T-cell (primary cell): ENCODE data around the gene VPS13D. TPM values are rescaled to one million over a fixed set of nuclear protein-coding genes. Genes with fewer than 3 reads are reported as not detected.

Source experiments
- ATAC-seq, 4 experiments: fragments of 200-7000 bp in 3 of 4; fragments of 150-1000 bp in 1 of 4; cut with Tn5 transposase; replicated peaks in 1 of 4; 1 replicate in 3 of 4; 2 replicates in 1 of 4; pipeline ENCODE4 v1.10.0; 2021; ENCODE audit warnings: moderate library complexity in 3 of 4, mild to moderate bottlenecking in 2 of 4, moderate number of reproducible peaks in 1 of 4
- CTCF ChIA-PET, 2 donors: fragments of 300-600 bp; sonication (Branson Sonifier 250); formaldehyde crosslinking; loops; one replicate each; lab custom pipeline; 2022; ENCODE audit warnings: antibody characterized with exemption in 2 of 2; lab: Charles Lee
- POLR2A ChIA-PET, 2 donors: fragments of 300-600 bp; sonication (Branson Sonifier 250); formaldehyde crosslinking; loops; one replicate each; lab custom pipeline; 2022; ENCODE audit warnings: antibody characterized with exemption in 2 of 2; lab: Charles Lee
- DNase-seq, 35 experiments: peaks; one replicate each; pipeline versions ENCODE4 v3.0.0 to v3.0.0-alpha.2; 2013 to 2023
- H3K27ac ChIP-seq: one replicate; pipeline ENCODE4 v1.5.1; 2013; ENCODE audit warnings: low read length
- H3K27me3 ChIP-seq, 2 experiments: replicated peaks in 1 of 2; 1 replicate in 1 of 2; 2 replicates in 1 of 2; pipeline versions ENCODE4 v1.6.1 to v1.7.0; 2013; ENCODE audit warnings: low read length in 1 of 2, mixed read lengths in 1 of 2; ENCODE audit not compliant: control insufficient read depth in 2 of 2, insufficient read depth in 2 of 2; ENCODE audit errors: extremely low read depth in 1 of 2
- H3K36me3 ChIP-seq, 2 donors: 1 replicate in 1 of 2; 2 replicates in 1 of 2; pipeline versions ENCODE4 v1.6.1 to v1.7.0; 2013; ENCODE audit warnings: low read length in 1 of 2; ENCODE audit not compliant: control insufficient read depth in 2 of 2, insufficient read depth in 1 of 2; ENCODE audit errors: extremely low read depth in 1 of 2
- H3K4me1 ChIP-seq, 2 experiments: 1 replicate in 1 of 2; 2 replicates in 1 of 2; pipeline versions ENCODE4 v1.6.1 to v1.7.0; 2013; ENCODE audit warnings: low read length in 2 of 2, mixed read lengths in 1 of 2; ENCODE audit not compliant: insufficient read depth in 2 of 2, control insufficient read depth in 1 of 2; ENCODE audit errors: extremely low read depth in 1 of 2
- H3K4me3 ChIP-seq, 2 donors: 1 replicate in 1 of 2; 2 replicates in 1 of 2; pipeline versions ENCODE4 v1.5.1 to v1.7.0; 2013; ENCODE audit warnings: mild to moderate bottlenecking in 2 of 2, low read length in 1 of 2, moderate library complexity in 1 of 2; ENCODE audit not compliant: control insufficient read depth in 1 of 2; ENCODE audit errors: extremely low read depth in 1 of 2
- H3K9me3 ChIP-seq: 2 replicates; pipeline ENCODE4 v1.7.0; 2013
- H3K27ac Mint-ChIP-seq, 2 donors: one replicate each; pipeline ENCODE4 v1.8.0; 2020 to 2021; ENCODE audit warnings: mild to moderate bottlenecking in 2 of 2, mixed read lengths in 2 of 2
- H3K27me3 Mint-ChIP-seq, 2 donors: one replicate each; pipeline ENCODE4 v1.8.0; 2021 to 2022; ENCODE audit warnings: mixed read lengths in 2 of 2
- H3K36me3 Mint-ChIP-seq: one replicate; pipeline ENCODE4 v1.8.0; 2021; ENCODE audit warnings: mixed read lengths
- H3K4me1 Mint-ChIP-seq, 3 donors: one replicate each; pipeline ENCODE4 v1.8.0; 2020 to 2022; ENCODE audit warnings: mixed read lengths in 3 of 3, mild to moderate bottlenecking in 1 of 3
- H3K4me3 Mint-ChIP-seq, 3 donors: one replicate each; pipeline ENCODE4 v1.8.0; 2020 to 2022; ENCODE audit warnings: mild to moderate bottlenecking in 3 of 3, mixed read lengths in 3 of 3, moderate library complexity in 3 of 3
- H3K9me3 Mint-ChIP-seq, 3 donors: one replicate each; pipeline ENCODE4 v1.8.0; 2020 to 2022; ENCODE audit warnings: mixed read lengths in 3 of 3
- WGBS: methylation state at CpG from one replicate; pipeline ENCODE4 v1.1.5; 2013; ENCODE audit warnings: missing lambda C conversion rate; ENCODE audit not compliant: insufficient coverage; 5-methylcytosine and 5-hydroxymethylcytosine counted together
- total RNA-seq, 35 experiments: library from RNA in 6 of 35; stranded (reverse) in 6 of 35; fragments of 120-200 nt in 1 of 35; gene quantifications; one replicate each; pipeline versions ENCODE4 v1.2.1 to v1.2.4 and lab custom pipeline; 2013 to 2026

Gene VPS13D
- total RNA-seq, 5 donors from 2014 or later (not counting 1 experiment from before 2014, with no cell fraction given) = 73.5 to 85.9 (median 75.8) TPM

DNA sequence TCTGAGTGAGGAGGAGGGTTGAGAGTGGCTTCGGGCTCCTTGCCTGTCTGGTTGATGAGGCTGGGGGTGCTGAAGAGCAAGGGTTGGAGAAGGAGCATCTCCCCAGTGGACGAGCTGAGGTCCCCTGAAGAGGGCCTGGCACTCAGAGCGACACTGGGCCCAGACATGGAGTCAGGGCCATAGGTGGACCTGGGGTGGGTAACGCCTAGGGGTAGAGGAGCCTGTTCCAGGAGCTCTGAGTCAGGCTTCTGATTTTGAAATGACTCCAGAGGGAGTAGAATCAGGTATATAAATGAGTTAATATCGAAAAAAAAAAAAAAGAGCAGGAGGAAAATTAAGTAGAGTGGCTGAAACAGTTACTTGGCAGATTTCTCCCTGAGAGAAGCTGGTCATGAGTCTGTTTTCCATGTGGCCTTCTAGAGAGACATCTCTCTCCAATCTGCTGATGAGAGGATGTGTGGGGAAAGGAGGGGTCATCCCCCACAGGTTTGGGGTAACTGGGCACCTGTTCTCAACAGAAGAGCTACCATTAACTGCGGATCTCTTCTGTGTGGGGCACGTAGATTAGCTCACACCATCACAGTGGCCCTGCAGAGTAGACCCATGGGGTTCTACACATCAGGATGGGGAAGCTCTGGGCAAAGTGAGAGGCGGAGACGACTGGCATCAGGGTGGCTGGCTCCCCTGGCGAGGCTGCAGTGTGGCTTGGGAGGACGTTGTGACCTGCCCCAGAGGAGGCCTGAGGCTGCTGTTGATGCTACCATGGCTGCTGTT is 272.7 kb downstream of the VPS13D start:
- Mint-ChIP-seq H3K9me3 (no peaks in the 10 kb centered on the region), H3K4me3 (no peak overlapping the region), H3K36me3 (peaks cover 55% of the 10 kb centered on the region), H3K27me3 (no peaks in the 10 kb centered on the region), H3K4me1 (peaks cover 5 to 21% (median 7%) of the 10 kb centered on the region in 3 donors), H3K27ac (peak overlapping the region; percentile 33 to 55)
- peaks cover 5 to 36% of the 10 kb centered on the region in 2 donors for H3K36me3 ChIP-seq
- no peaks in the 10 kb centered on the region for H3K27me3 ChIP-seq
- WGBS = 93% methylated on average over 10 of the region's 11 CpGs
- H3K4me1 ChIP-seq = peaks cover 3% of the 10 kb centered on the region in 2 experiments
- ChIA-PET CTCF (interaction anchor here in 1 of 2 donors (0.6 kb wide), 1 partner anchor 29 kb away, joined by 5 read pairs; no protein-coding TSS in a partner anchor), POLR2A (interaction anchor here in 1 of 2 donors (0.6 to 0.7 kb wide), 2 partner anchors 73 to 1716 kb away, joined by 4 to 8 read pairs; no protein-coding TSS in a partner anchor)
- no peak for DNase-seq
- H3K27ac ChIP-seq = no peak overlapping the region
- no peak for ATAC-seq
- no peak overlapping the region for H3K4me3 ChIP-seq
- H3K9me3 ChIP-seq = no peaks in the 10 kb centered on the region

DNA sequence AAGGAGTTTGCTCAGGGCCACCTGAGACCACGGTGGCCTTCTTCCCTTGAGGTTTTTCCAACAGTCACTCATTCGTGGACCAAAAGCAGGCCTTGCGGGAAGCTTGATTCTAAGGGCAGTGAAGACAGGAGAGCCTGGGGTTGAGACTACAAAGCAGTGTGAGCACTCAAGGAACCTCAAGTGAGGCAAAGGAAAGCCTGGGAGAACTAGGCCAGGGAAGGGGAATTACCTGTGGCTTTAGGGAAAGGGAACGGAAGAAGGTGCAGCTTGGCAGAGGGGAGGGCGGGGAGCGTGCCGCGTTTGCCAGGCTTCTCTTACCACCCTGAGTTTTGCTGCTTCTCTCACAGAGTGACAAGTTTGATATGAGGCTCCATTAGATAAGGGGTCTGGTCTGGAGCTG is 273.9 kb downstream of the VPS13D start:
- POLR2A ChIA-PET = interaction anchor here in 1 of 2 donors (0.6 kb wide), 1 partner anchor 646 kb away, joined by 3 read pairs; no protein-coding TSS in a partner anchor
- no peak overlapping the region for H3K27ac Mint-ChIP-seq
- Histone ChIP-seq H3K27me3 (no peaks in the 10 kb centered on the region), H3K36me3 (peaks cover 5 to 34% of the 10 kb centered on the region in 2 donors), H3K9me3 (no peaks in the 10 kb centered on the region), H3K27ac (no peak overlapping the region), H3K4me1 (peaks cover 3 to 5% of the 10 kb centered on the region in 2 experiments), H3K4me3 (no peak overlapping the region)
- H3K4me1 Mint-ChIP-seq = peaks cover 6 to 21% (median 7%) of the 10 kb centered on the region in 3 donors
- H3K4me3 Mint-ChIP-seq = no peak overlapping the region
- H3K36me3 Mint-ChIP-seq = peaks cover 49% of the 10 kb centered on the region
- ATAC-seq = no peak
- H3K9me3 Mint-ChIP-seq = no peaks in the 10 kb centered on the region
- CTCF ChIA-PET = no interaction called here
- H3K27me3 Mint-ChIP-seq = no peaks in the 10 kb centered on the region
- no peak for DNase-seq
- 81% methylated on average over 4 of the region's 8 CpGs for WGBS

DNA sequence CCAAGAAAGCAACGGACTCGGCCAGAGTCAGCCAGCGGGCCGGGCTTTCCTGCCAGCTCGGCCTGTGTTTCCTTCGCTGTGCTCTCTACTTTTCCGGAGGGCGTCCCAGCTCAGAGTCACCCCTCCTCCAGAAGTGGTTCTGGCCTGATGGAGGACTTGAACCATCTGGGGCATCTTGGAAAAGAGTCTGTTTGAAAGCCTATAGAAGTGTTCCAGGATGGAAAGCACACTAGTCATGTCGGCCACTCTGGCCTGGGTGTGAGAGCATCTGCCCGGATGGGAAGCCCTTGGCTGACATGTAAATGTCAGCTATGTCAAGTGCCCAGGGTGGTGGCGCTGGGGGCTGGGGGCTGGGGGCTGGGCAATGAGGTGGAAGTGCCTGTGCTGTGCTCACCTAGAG is 274.8 kb downstream of the VPS13D start:
- ATAC-seq (no peak), DNase-seq (no peak)
- no peaks in the 10 kb centered on the region for H3K9me3 Mint-ChIP-seq
- H3K27me3 ChIP-seq = no peaks in the 10 kb centered on the region
- H3K4me1 ChIP-seq = peaks cover 3 to 10% of the 10 kb centered on the region in 2 experiments
- no peaks in the 10 kb centered on the region for H3K27me3 Mint-ChIP-seq
- H3K36me3 Mint-ChIP-seq = peaks cover 44% of the 10 kb centered on the region
- no peak overlapping the region for H3K27ac Mint-ChIP-seq
- H3K9me3 ChIP-seq = no peaks in the 10 kb centered on the region
- no peak overlapping the region for H3K27ac ChIP-seq
- WGBS = 96% methylated on average over 7 of the region's 11 CpGs
- peaks cover 12 to 24% (median 13%) of the 10 kb centered on the region in 3 donors for H3K4me1 Mint-ChIP-seq
- H3K4me3 ChIP-seq = no peak overlapping the region
- ChIA-PET CTCF (no interaction called here), POLR2A (interaction anchor here in 1 of 2 donors (0.7 kb wide), 1 partner anchor 38 kb away, joined by 3 read pairs; no protein-coding TSS in a partner anchor)
- no peak overlapping the region for H3K4me3 Mint-ChIP-seq
- peaks cover 5 to 28% of the 10 kb centered on the region in 2 donors for H3K36me3 ChIP-seq

DNA sequence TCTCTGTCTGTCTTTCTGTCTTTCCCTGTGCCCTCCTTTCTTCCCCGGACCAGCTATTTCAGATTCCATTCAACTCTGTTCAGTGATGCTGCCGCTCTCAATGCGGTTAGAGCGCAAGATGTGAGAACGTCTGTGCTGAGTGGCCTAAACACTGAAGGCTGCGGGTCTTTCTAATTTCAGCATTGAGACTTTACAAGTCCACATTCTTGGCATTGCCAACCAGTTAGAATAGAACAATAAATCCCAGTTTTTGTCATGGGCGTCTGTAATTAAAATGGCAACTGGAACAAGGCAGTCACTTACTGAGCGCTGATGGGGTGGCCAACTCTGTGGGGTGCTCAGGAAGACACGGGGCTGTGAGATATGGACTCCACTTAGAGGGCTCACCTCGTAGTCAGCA is 275.4 kb downstream of the VPS13D start:
- WGBS = 96% methylated on average over 9 of the region's 10 CpGs
- no peak overlapping the region for H3K27ac ChIP-seq
- H3K27me3 ChIP-seq = no peaks in the 10 kb centered on the region
- H3K36me3 Mint-ChIP-seq = peaks cover 43% of the 10 kb centered on the region
- peaks cover 7 to 17% of the 10 kb centered on the region in 2 experiments for H3K4me1 ChIP-seq
- H3K9me3 Mint-ChIP-seq = no peaks in the 10 kb centered on the region
- peaks cover 5 to 27% of the 10 kb centered on the region in 2 donors for H3K36me3 ChIP-seq
- POLR2A ChIA-PET = no interaction called here
- ATAC-seq (no peak), DNase-seq (no peak)
- no peak overlapping the region for H3K4me3 ChIP-seq
- no peak overlapping the region for H3K4me3 Mint-ChIP-seq
- CTCF ChIA-PET = no interaction called here
- peak overlapping the region in 1 of 2 donors; percentile 36 for H3K27ac Mint-ChIP-seq
- no peaks in the 10 kb centered on the region for H3K27me3 Mint-ChIP-seq
- H3K9me3 ChIP-seq = no peaks in the 10 kb centered on the region
- H3K4me1 Mint-ChIP-seq = peaks cover 19 to 30% (median 19%) of the 10 kb centered on the region in 3 donors

DNA sequence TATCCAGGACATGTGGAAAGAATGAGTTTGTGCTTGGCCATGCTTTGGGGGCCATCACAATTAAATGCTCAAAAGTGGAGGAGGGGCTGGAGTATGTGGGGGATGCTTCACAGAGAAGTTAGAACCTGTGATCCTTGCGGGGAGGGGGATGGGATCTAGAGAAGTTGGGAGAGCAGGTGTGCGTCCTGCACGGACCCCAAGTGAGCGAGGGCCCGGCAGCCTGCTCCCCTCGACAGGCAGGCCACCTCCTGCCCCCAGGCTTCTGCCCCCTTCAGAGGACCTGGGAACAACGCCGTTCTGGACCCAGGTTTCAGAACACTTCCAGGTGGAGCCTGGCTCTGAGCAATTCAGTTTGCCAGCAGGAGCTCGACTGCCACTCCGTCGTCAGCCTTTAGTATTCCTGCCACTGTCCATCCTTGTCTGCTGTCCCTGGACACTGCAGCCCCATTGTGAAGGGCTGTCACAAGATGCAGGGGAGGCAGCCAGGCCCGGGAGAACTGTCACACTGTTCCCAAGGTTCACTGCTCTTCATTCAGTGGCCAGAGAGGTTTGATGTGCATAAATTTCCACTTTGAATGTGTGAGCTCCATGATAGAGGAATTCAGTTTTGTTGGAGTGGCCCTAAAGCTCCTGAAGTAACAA is 275.9 kb downstream of the VPS13D start:
- no peaks in the 10 kb centered on the region for H3K9me3 Mint-ChIP-seq
- Histone ChIP-seq H3K9me3 (no peaks in the 10 kb centered on the region), H3K4me1 (peaks cover 10 to 22% of the 10 kb centered on the region in 2 experiments), H3K27ac (no peak overlapping the region), H3K4me3 (no peak overlapping the region), H3K36me3 (peaks cover 5 to 27% of the 10 kb centered on the region in 2 donors), H3K27me3 (no peaks in the 10 kb centered on the region)
- peak overlapping the region; percentile 28 to 36 for H3K27ac Mint-ChIP-seq
- ChIA-PET POLR2A (no interaction called here), CTCF (no interaction called here)
- peaks cover 43% of the 10 kb centered on the region for H3K36me3 Mint-ChIP-seq
- H3K4me1 Mint-ChIP-seq = peaks cover 24 to 36% (median 24%) of the 10 kb centered on the region in 3 donors
- H3K27me3 Mint-ChIP-seq = no peaks in the 10 kb centered on the region
- ATAC-seq (no peak), DNase-seq (no peak)
- WGBS = 89% methylated on average over 7 of the region's 12 CpGs
- H3K4me3 Mint-ChIP-seq = no peak overlapping the region
